ENCODE measurements around the gene AMDHD1. TPM values are rescaled to one million over a fixed set of nuclear protein-coding genes. Genes with fewer than 3 reads are reported as not detected.

Gene AMDHD1
- total RNA-seq, 1 experiment from 2014 or later = 1.6 TPM

DNA sequence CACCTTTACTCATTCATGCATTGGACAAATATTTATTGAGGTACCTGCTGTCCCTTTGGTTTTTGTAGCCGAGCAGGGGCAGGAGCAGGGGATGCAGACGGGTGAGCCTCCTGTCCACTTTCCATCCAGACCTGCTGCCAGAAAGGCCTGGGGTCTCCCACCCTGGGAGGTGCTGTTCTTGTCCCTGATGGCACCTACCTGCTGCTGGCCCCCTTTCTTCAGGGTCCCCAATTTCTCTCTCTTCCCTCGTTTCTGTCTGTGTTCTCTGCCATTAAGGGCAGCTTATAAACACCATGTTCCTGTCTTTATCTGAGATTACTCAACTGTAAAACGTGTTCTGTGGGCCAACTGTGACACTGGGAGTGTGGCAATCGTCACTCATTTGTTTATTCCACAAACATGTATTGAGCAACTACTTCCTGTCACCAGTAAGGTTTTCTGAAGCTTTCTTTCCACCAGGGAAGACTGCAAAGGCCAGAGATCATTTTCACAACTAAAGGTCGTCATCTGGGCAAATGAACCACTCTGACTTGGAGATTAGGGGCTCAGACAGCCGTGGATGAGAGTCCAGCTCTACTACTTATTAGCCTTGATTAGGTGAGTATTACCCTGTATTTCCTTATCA is 53.0 kb downstream of the AMDHD1 start, which contains the start of gene HAL:
TSS of gene HAL (minus strand) at position 311 of the 625 bp plus-strand sequence. CDS start 434 bp downstream, outside the sequence.
- TF ChIP-seq CREB1 (CRISPR knock-in tag; IDR thresholded peaks at IDR 0.05) (no peak), GABPB1 (CRISPR knock-in tag; IDR thresholded peaks at IDR 0.05) (peak; percentile 92)
- TF ChIP-seq, protein P1, sequence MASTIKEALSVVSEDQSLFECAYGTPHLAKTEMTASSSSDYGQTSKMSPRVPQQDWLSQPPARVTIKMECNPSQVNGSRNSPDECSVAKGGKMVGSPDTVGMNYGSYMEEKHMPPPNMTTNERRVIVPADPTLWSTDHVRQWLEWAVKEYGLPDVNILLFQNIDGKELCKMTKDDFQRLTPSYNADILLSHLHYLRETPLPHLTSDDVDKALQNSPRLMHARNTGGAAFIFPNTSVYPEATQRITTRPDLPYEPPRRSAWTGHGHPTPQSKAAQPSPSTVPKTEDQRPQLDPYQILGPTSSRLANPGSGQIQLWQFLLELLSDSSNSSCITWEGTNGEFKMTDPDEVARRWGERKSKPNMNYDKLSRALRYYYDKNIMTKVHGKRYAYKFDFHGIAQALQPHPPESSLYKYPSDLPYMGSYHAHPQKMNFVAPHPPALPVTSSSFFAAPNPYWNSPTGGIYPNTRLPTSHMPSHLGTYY (CRISPR knock-in tag; IDR thresholded peaks at IDR 0.05) = no peak
- no peak within 1 kb of the TSS for H3K4me3 Mint-ChIP-seq
- peaks cover 7% of the 10 kb centered on the region for H3K36me3 Mint-ChIP-seq
- ATAC-seq (no peak), DNase-seq (ENCODE audit: low spot score) (no peak)
- ChIA-PET CTCF (no interaction called here), POLR2A (interaction anchor here (1.1 kb wide), 1 partner anchor 131 kb away, joined by 6 read pairs; no protein-coding TSS in a partner anchor)
- H3K4me1 Mint-ChIP-seq = peaks cover 6% of the 10 kb centered on the region
- H3K27me3 Mint-ChIP-seq (ENCODE audit: low read depth) = no peaks in the 10 kb centered on the region; the same call in 1 of the 2 replicates
- H3K27ac Mint-ChIP-seq = 0 out of 2 replicates have a peak within 1 kb of the TSS, but pooled peaks have one; percentile 48
- no peaks in the 10 kb centered on the region for H3K9me3 Mint-ChIP-seq

DNA sequence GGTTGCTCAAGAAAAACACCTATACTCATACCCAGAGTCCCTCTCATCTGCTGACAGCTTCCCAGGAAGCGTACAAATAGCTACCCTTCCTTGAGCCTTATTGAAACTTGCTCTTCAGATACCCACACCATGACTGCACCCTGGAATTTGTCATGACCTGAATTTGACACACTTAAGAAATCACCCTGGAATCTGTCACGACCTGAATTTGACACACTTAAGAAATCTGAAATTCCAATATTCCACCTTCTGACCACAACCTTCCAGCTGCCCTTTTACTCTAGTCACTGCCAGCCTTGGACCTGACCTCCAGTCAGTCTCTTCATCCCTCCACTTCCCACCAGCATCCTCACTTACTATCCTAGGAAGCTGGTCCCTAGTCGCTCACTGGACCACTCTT is 54.1 kb downstream of the AMDHD1 start:
- no peak for DNase-seq (ENCODE audit: low spot score)
- H3K4me3 Mint-ChIP-seq = no peak overlapping the region
- H3K4me1 Mint-ChIP-seq = peaks cover 6% of the 10 kb centered on the region
- H3K27me3 Mint-ChIP-seq (ENCODE audit: low read depth) = no peaks in the 10 kb centered on the region; the same call in 1 of the 2 replicates
- H3K36me3 Mint-ChIP-seq = peaks cover 8% of the 10 kb centered on the region
- ChIA-PET CTCF (interaction anchor here (2.0 to 4.3 kb wide), 5 partner anchors 9 to 80 kb away, joined by 6 to 66 read pairs (median 32); partner anchors contain the start of genes AMDHD1 and CCDC38), POLR2A (no interaction called here)
- TF ChIP-seq, protein P2, sequence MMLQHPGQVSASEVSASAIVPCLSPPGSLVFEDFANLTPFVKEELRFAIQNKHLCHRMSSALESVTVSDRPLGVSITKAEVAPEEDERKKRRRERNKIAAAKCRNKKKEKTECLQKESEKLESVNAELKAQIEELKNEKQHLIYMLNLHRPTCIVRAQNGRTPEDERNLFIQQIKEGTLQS (CRISPR knock-in tag; conservative IDR thresholded peaks at IDR 0.05) = no peak
- TF ChIP-seq ZNF396 (CRISPR knock-in tag; IDR thresholded peaks at IDR 0.05; ENCODE audit: borderline replicate concordance) (no peak), FOXP1 (CRISPR knock-in tag; IDR thresholded peaks at IDR 0.05; ENCODE audit: borderline replicate concordance) (no peak), GRHL2 (CRISPR knock-in tag; IDR thresholded peaks at IDR 0.05; ENCODE audit: insufficient replicate concordance, severe bottlenecking) (no peak), ATF6 (CRISPR knock-in tag; IDR thresholded peaks at IDR 0.05) (no peak), ZBTB21 (CRISPR knock-in tag; IDR thresholded peaks at IDR 0.05; ENCODE audit: borderline replicate concordance) (no peak), ZNF232 (CRISPR knock-in tag; IDR thresholded peaks at IDR 0.05) (no peak)
- TF ChIP-seq, protein P3, sequence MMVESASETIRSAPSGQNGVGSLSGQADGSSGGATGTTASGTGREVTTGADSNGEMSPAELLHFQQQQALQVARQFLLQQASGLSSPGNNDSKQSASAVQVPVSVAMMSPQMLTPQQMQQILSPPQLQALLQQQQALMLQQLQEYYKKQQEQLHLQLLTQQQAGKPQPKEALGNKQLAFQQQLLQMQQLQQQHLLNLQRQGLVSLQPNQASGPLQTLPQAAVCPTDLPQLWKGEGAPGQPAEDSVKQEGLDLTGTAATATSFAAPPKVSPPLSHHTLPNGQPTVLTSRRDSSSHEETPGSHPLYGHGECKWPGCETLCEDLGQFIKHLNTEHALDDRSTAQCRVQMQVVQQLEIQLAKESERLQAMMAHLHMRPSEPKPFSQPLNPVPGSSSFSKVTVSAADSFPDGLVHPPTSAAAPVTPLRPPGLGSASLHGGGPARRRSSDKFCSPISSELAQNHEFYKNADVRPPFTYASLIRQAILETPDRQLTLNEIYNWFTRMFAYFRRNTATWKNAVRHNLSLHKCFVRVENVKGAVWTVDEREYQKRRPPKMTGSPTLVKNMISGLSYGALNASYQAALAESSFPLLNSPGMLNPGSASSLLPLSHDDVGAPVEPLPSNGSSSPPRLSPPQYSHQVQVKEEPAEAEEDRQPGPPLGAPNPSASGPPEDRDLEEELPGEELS (CRISPR knock-in tag; IDR thresholded peaks at IDR 0.05) = no peak
- no peak for ATAC-seq
- H3K9me3 Mint-ChIP-seq = no peaks in the 10 kb centered on the region
- H3K27ac Mint-ChIP-seq = no peak overlapping the region

DNA sequence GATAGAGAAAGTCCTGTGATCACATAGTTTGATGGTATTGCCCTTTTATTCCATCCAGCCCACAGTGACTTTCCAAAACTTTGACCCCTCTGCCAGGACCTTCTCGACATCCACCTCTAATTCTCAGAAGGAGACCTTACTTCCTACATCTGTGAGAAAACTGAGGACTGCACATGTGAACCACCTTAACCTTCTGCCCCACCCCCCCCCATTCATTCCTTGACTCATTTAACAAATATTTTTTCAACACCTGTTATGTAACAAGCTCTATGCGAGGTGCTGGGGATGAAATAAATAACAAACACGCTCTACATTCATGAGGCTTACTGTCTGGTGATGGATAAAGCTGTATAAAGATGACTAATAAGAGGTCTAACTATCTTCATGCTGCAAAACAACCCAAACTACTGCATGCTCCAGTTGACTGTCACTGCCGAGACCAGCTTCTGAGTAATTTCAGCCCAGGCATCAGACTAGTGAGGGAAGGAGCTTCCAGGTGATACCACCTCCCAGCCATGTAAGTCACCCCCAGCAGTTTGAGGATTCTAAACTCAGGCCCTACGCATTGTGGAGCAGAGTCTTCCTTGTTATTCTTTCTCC is 54.9 kb downstream of the AMDHD1 start:
- POLR2A ChIA-PET = interaction anchor here (0.9 to 1.0 kb wide), 2 partner anchors 27 to 38 kb away, joined by 3 to 5 read pairs; partner anchors contain the start of gene LTA4H
- TF ChIP-seq PRRX2 (CRISPR knock-in tag; IDR thresholded peaks at IDR 0.05) (no peak), ATF1 (CRISPR knock-in tag; IDR thresholded peaks at IDR 0.05) (no peak), ZNF671 (CRISPR knock-in tag; IDR thresholded peaks at IDR 0.05) (no peak), JAZF1 (CRISPR knock-in tag; IDR thresholded peaks at IDR 0.05) (no peak), FOXP1 (CRISPR knock-in tag; IDR thresholded peaks at IDR 0.05; ENCODE audit: borderline replicate concordance) (no peak), NR3C1 (CRISPR knock-in tag; conservative IDR thresholded peaks at IDR 0.05; ENCODE audit: low read depth) (no peak), TCF7 (CRISPR knock-in tag; IDR thresholded peaks at IDR 0.05; ENCODE audit: low read depth) (no peak), NFYB (CRISPR knock-in tag; conservative IDR thresholded peaks at IDR 0.05; ENCODE audit: low read depth) (no peak), ZNF532 (CRISPR knock-in tag; IDR thresholded peaks at IDR 0.05; ENCODE audit: borderline replicate concordance) (no peak)

More for the DNA sequence above, 54.9 kb downstream of the AMDHD1 start:
- Mint-ChIP-seq H3K27ac (peak overlapping the region; percentile 25; the same call in 1 of the 2 replicates), H3K27me3 (ENCODE audit: low read depth) (no peaks in the 10 kb centered on the region; the same call in 1 of the 2 replicates), H3K4me1 (peaks cover 6% of the 10 kb centered on the region), H3K36me3 (peaks cover 14% of the 10 kb centered on the region), H3K9me3 (no peaks in the 10 kb centered on the region), H3K4me3 (no peak overlapping the region)
- DNase-seq (ENCODE audit: low spot score) = no peak
- ATAC-seq = peak; percentile 25
- CTCF ChIA-PET = interaction anchor here (0.6 to 4.3 kb wide), 33 partner anchors 9 to 518 kb away, joined by 3 to 66 read pairs (median 5); partner anchors contain the start of genes AMDHD1, CCDC38 and LTA4H
